ENCODE results near the gene ANK3.

DNA sequence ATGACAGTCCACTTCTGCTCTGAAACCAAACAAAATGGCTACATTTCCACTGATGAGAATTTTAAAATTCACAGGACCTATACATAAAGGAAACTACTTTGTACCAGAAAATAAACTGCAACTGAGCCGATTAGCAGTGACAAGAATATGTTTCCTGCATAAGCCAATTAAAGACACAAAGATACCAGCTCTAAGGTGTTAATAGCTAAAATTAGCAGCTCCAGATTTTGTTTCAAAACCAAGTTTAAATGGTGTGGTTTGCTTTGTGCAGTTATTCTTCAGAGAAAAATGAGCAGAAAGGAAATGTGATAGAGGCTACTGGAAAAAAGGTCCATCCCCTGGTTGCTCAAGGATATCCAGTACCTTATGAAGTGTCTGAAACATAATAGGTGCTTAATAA lies 123.2 kb downstream of the ANK3 start:
- no peak for TF ChIP-seq EZH2 (IDR thresholded peaks at IDR 0.05; ENCODE audit: low read length, missing control alignments)
- no peak for TF ChIP-seq CTCF (conservative IDR thresholded peaks at IDR 0.05 in 1 of 2, IDR thresholded peaks at IDR 0.05 in 1 of 2; ENCODE audit: low read depth in 1 of 2, low read length in 2 of 2)

Measured in fibroblast of lung (primary cell).